GM12878 (cell line): ENCODE data around the gene VPS26A. TPM values are rescaled to one million over a fixed set of nuclear protein-coding genes. Genes with fewer than 3 reads are reported as not detected.

Experiments used
- ATAC-seq: fragments of 200-7000 bp; cut with Tn5 transposase; 3 replicates; pipeline ENCODE4 v1.9.1; 2020; ENCODE audit warnings: mild to moderate bottlenecking, moderate library complexity
- BruUV-seq: library from RNA; stranded (reverse); fragments of 400-500 nt; replicated peaks from 2 replicates; lab custom pipeline; 2021; lab: Mats Ljungman, UMichigan
- CTCF ChIA-PET: fragments of 300-600 bp; sonication (Branson Sonifier 250); formaldehyde crosslinking; extraction: SDS; loops from one replicate; lab custom pipeline; 2021; ENCODE audit warnings: inconsistent platforms; lab: Yijun Ruan, JAX
- POLR2A ChIA-PET: fragments of 350-600 bp; formaldehyde crosslinking; extraction: SDS; loops from one replicate; lab custom pipeline; 2021; ENCODE audit warnings: inconsistent platforms; lab: Charles Lee
- RAD21 ChIA-PET: fragments of 300-600 bp; sonication (Branson Sonifier 250); formaldehyde crosslinking; loops from one replicate; lab custom pipeline; 2023; ENCODE audit warnings: antibody characterized with exemption; ENCODE audit not compliant: unreplicated experiment; lab: Charles Lee
- SMC1A ChIA-PET: fragments of 300-600 bp; sonication (Branson Sonifier 250); formaldehyde crosslinking; loops from one replicate; lab custom pipeline; 2023; ENCODE audit not compliant: unreplicated experiment, uncharacterized antibody; lab: Charles Lee
- DNase-seq: peaks from one replicate; pipeline ENCODE4 v3.0.0-alpha.2; 2011; ENCODE audit warnings: low read depth, low spot score
- FAIRE-seq: peaks from 3 replicates; lab custom pipeline; 2011; peaks lifted over from hg19 to GRCh38; lab: Jason Lieb, UNC
- H2AFZ ChIP-seq: 2 replicates; pipeline ENCODE4 v1.6.0; 2011; ENCODE audit warnings: low read depth, low read length, control low read depth; ENCODE audit not compliant: control insufficient read depth
- H3K27ac ChIP-seq: 2 replicates; pipeline ENCODE4 v1.5.1; 2011; ENCODE audit warnings: control low read depth; ENCODE audit not compliant: control insufficient read depth, insufficient read depth
- H3K27me3 ChIP-seq, 2 experiments: replicated peaks in 1 of 2; 2 replicates each; pipeline versions ENCODE4 v1.6.0 to v1.6.1; 2011; ENCODE audit warnings: low read length in 1 of 2; ENCODE audit not compliant: control insufficient read depth in 2 of 2, insufficient read depth in 2 of 2
- H3K36me3 ChIP-seq, 2 experiments: 2 replicates each; pipeline ENCODE4 v1.5.1; 2011; ENCODE audit warnings: low read length in 1 of 2; ENCODE audit not compliant: control insufficient read depth in 2 of 2, insufficient read depth in 2 of 2
- H3K4me1 ChIP-seq: 2 replicates; pipeline ENCODE4 v1.6.1; 2011; ENCODE audit warnings: mild to moderate bottlenecking, low read length, moderate library complexity, mixed read lengths; ENCODE audit not compliant: control insufficient read depth, insufficient read depth
- H3K4me2 ChIP-seq: 2 replicates; pipeline ENCODE4 v1.6.0; 2011; ENCODE audit warnings: control low read depth; ENCODE audit not compliant: control insufficient read depth, insufficient read depth
- H3K4me3 ChIP-seq: fragments of 200-600 bp; sonication (generic); 2 replicates; pipeline ENCODE4 v1.5.1; 2016
- H3K79me2 ChIP-seq: 2 replicates; pipeline ENCODE4 v1.6.0; 2011; ENCODE audit warnings: low read length; ENCODE audit not compliant: control insufficient read depth, insufficient read depth
- H3K9ac ChIP-seq: 2 replicates; pipeline ENCODE4 v1.8.0; 2011; ENCODE audit warnings: low read length, control low read depth, mixed read lengths; ENCODE audit not compliant: control insufficient read depth, insufficient read depth
- H3K9me3 ChIP-seq: replicated peaks from 3 replicates; pipeline ENCODE4 v1.5.1; 2011; ENCODE audit warnings: mild to moderate bottlenecking, low read length; ENCODE audit not compliant: control insufficient read depth, insufficient read depth
- H4K20me1 ChIP-seq: 2 replicates; pipeline ENCODE4 v1.6.0; 2011; ENCODE audit not compliant: control insufficient read depth, insufficient read depth
- ATF7 ChIP-seq: fragments of 450-650 bp; IDR thresholded peaks from 2 replicates; pipeline ENCODE4 v1.6.1; 2016; ENCODE audit warnings: low read depth, mild to moderate bottlenecking
- CBFB ChIP-seq: IDR thresholded peaks from 2 replicates; pipeline ENCODE4 v1.6.1; 2016; ENCODE audit warnings: antibody characterized with exemption, low read depth
- FOXM1 ChIP-seq: IDR thresholded peaks from 2 replicates; pipeline ENCODE4 v1.6.1; 2012; ENCODE audit warnings: low read depth, mild to moderate bottlenecking, inconsistent platforms, low read length, moderate library complexity
- IKZF2 ChIP-seq, 2 experiments: fragments of 450-650 bp; IDR thresholded peaks; 2 replicates each; pipeline ENCODE4 v1.6.1; 2017; ENCODE audit warnings: mild to moderate bottlenecking in 2 of 2, moderate library complexity in 2 of 2
- LARP7 ChIP-seq: fragments of 450-650 bp; IDR thresholded peaks from 2 replicates; pipeline ENCODE4 v1.6.1; 2017; ENCODE audit warnings: mild to moderate bottlenecking
- MEF2B ChIP-seq: fragments of 450-650 bp; IDR thresholded peaks from 2 replicates; pipeline ENCODE4 v1.6.1; 2018; ENCODE audit warnings: mild to moderate bottlenecking, moderate library complexity; ENCODE audit not compliant: partially characterized antibody, poor library complexity, severe bottlenecking
- MXI1 ChIP-seq: fragments of 150-350 bp; IDR thresholded peaks from 2 replicates; pipeline ENCODE4 v1.6.1; 2011; ENCODE audit warnings: low read depth, mild to moderate bottlenecking, inconsistent platforms, low read length, improper control_type of control experiment
- NFXL1 ChIP-seq: fragments of 450-650 bp; IDR thresholded peaks from 2 replicates; pipeline ENCODE4 v1.6.1; 2017; ENCODE audit warnings: antibody characterized with exemption, mild to moderate bottlenecking, borderline replicate concordance
- NFYB ChIP-seq: IDR thresholded peaks from 2 replicates; pipeline ENCODE4 v1.6.1; 2011; ENCODE audit warnings: low read depth, mild to moderate bottlenecking, low read length, improper control_type of control experiment, moderate library complexity; ENCODE audit not compliant: insufficient read depth
- NR2F1 ChIP-seq: fragments of 450-650 bp; conservative IDR thresholded peaks from 2 replicates; pipeline ENCODE4 v1.6.1; 2017; ENCODE audit warnings: mild to moderate bottlenecking
- SIX5 ChIP-seq: IDR thresholded peaks from 2 replicates; pipeline ENCODE4 v1.6.1; 2011; ENCODE audit warnings: mild to moderate bottlenecking, low read depth, low read length, moderate library complexity; ENCODE audit not compliant: severe bottlenecking
- SMAD1 ChIP-seq: fragments of 450-650 bp; IDR thresholded peaks from 2 replicates; pipeline ENCODE4 v1.6.1; 2018; ENCODE audit warnings: mild to moderate bottlenecking, low read depth; ENCODE audit not compliant: partially characterized antibody
- WGBS: methylation state at CpG from one replicate; pipeline ENCODE4 v1.1.6; 2016; ENCODE audit warnings: low lambda C conversion rate; ENCODE audit not compliant: insufficient replicate concordance, insufficient coverage; ENCODE audit errors: missing lambda C conversion rate; 5-methylcytosine and 5-hydroxymethylcytosine counted together
- in situ Hi-C: fragments of 300-500 bp; cut with MboI; formaldehyde crosslinking; loops from 9 replicates; pipeline ENCODE4 v1.14.3; 2018; ENCODE audit warnings: mixed read lengths
- intact Hi-C: fragments of 100-400 bp; cut with micrococcal nuclease; formaldehyde crosslinking; loops from one replicate; pipeline ENCODE4 v1.14.2; 2022; ENCODE audit not compliant: unreplicated experiment
- polyA plus RNA-seq, 11 experiments: library from polyadenylated mRNA; depleted of rRNA in 4 of 11; unstranded in 6 of 11; stranded (reverse) in 5 of 11; fragments of >200 nt; fragmentation: Nextera tagmentation in 4 of 11; fragmentation: Illumina TruSeq in 1 of 11; extraction: Ambion mirVana in 4 of 11; extraction: Trizol in 1 of 11; gene quantifications; 1 replicate in 1 of 11; 2 replicates in 10 of 11; pipeline versions ENCODE4 v1.2.1 to v1.2.3, GENCODE V29; 2011 to 2016; ENCODE audit warnings: inconsistent platforms in 2 of 11, missing spikeins in 2 of 11, low read depth in 1 of 11
- total RNA-seq, 4 experiments: library from RNA; depleted of rRNA in 3 of 4; stranded (reverse); fragments of >200 nt in 3 of 4; fragmentation: Illumina TruSeq in 1 of 4; extraction: Trizol in 1 of 4; gene quantifications; 2 replicates each; pipeline versions ENCODE4 v1.2.1 to v1.2.3, GENCODE V29; 2013 to 2021
- TF ChIP-seq, protein P1 (sequence below): fragments of 450-650 bp; conservative IDR thresholded peaks from 2 replicates; pipeline ENCODE4 v1.6.1; 2017; ENCODE audit warnings: mild to moderate bottlenecking, moderate library complexity
- TF ChIP-seq, protein P2 (sequence below), 3 experiments: IDR thresholded peaks in 2 of 3; conservative IDR thresholded peaks in 1 of 3; 2 replicates each; pipeline ENCODE4 v1.5.1; 2011; ENCODE audit warnings: low read depth in 3 of 3, low read length in 3 of 3, mild to moderate bottlenecking in 3 of 3, control low read depth in 2 of 3, moderate library complexity in 2 of 3, inconsistent platforms in 1 of 3, mixed read lengths in 1 of 3; ENCODE audit not compliant: control insufficient read depth in 2 of 3, insufficient read depth in 1 of 3; ENCODE audit errors: extremely low read depth in 1 of 3
- TF ChIP-seq, protein P3 (sequence below): fragments of 450-650 bp; IDR thresholded peaks from 2 replicates; pipeline ENCODE4 v1.6.1; 2017; ENCODE audit warnings: low read depth, mild to moderate bottlenecking, moderate library complexity

Gene VPS26A
- total and polyA plus RNA-seq, 10 of the 15 experiments (the other 5 are each of a cell fraction or from before 2014, with no cell fraction given) = 16.8 to 72.3 (median 26.8) TPM

DNA sequence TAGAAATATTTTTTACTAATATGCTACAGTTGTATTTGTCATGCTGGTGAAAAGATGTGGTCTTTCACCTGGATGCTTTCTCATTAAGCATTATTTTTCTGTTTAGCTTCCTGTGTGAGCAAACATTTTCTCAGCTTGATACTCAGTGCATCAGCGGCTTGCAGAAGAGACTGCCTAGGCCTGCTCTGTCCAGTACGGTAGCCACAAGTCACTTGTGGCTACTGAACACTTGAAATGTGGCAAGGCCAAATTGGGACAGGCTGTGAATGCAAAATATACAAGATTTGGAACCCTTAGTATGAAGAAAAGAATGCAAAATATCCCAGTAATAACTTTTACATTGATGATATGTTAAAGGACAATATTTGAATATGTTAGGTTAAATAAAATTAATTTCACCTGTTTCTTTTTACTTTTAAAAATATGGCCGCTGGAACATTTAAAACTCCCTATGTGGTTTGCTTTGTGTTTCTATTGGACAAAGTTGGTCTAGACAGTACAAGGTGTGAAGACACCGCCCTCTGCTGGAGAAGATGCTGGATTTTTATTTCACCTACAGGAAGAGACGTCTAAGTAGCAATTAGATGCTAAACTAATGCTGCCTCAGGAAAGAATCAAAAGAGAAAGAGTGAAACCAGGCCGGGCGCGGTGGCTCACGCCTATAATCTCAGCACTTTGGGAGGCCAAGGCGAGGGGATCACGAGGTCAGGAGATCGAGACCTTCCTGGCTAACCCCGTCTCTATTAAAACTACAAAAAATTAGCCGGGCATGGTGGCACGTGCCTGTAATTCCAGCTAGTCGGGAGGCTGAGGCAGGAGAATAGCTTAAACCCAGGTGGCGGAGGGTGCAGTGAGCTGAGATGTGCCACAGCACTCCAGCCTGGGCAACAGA lies 30.8 kb upstream of the VPS26A start:
- RAD21 ChIA-PET = interaction anchor here (0.7 to 18.9 kb wide), 17 partner anchors 28 to 299 kb away, joined by 3 to 544 read pairs (median 4); no protein-coding TSS in a partner anchor
- BruUV-seq = no TSS peak
- Histone ChIP-seq H3K9me3 (no peaks in the 10 kb centered on the region), H3K4me3 (peak overlapping the region; percentile 72), H4K20me1 (0 out of 2 replicates have a peak, but pooled peaks cover 2% of the 10 kb centered on the region), H3K36me3 (peaks cover 0 to 15% of the 10 kb centered on the region in 2 experiments; a peak in 3 of 4 replicates), H3K79me2 (peaks cover 92% of the 10 kb centered on the region), H2AFZ (no peak overlapping the region), H3K27me3 (no peaks in the 10 kb centered on the region), H3K4me2 (peak overlapping the region; percentile 90), H3K4me1 (no peaks in the 10 kb centered on the region), H3K9ac (peak overlapping the region; percentile 31), H3K27ac (peak overlapping the region; percentile 97)
- WGBS = 34% methylated on average over 17 of the region's 17 CpGs
- CTCF ChIA-PET = interaction anchor here (0.7 to 11.1 kb wide), 35 partner anchors 8 to 414 kb away, joined by 3 to 272 read pairs (median 4); partner anchors contain the start of gene DDX21
- in situ Hi-C loops = loop anchor here (10.0 kb wide), 1 partner anchor 88 kb away; no protein-coding TSS in a partner anchor
- ATAC-seq = peak; percentile 43
- intact Hi-C loops = loop anchor here (1.0 to 2.0 kb wide), 4 partner anchors 48 to 136 kb away; partner anchors contain the start of gene DDX21
- DNase-seq = peak; percentile 69
- POLR2A ChIA-PET = interaction anchor here (0.5 to 13.2 kb wide), 15 partner anchors 13 to 761 kb away, joined by 3 to 312 read pairs (median 4); partner anchors contain the start of gene HNRNPH3
- FAIRE-seq = no peak
- SMC1A ChIA-PET = interaction anchor here (0.7 to 16.6 kb wide), 24 partner anchors 11 to 299 kb away, joined by 3 to 355 read pairs (median 4); no protein-coding TSS in a partner anchor
- peak; percentile 88 for TF ChIP-seq NFYB
- TF ChIP-seq IKZF2 (IDR thresholded peaks at IDR 0.05) = peak; percentile 33 to 53; a peak in 2 of 4 replicates
- TF ChIP-seq SIX5 = no peak
- TF ChIP-seq, protein P1, sequence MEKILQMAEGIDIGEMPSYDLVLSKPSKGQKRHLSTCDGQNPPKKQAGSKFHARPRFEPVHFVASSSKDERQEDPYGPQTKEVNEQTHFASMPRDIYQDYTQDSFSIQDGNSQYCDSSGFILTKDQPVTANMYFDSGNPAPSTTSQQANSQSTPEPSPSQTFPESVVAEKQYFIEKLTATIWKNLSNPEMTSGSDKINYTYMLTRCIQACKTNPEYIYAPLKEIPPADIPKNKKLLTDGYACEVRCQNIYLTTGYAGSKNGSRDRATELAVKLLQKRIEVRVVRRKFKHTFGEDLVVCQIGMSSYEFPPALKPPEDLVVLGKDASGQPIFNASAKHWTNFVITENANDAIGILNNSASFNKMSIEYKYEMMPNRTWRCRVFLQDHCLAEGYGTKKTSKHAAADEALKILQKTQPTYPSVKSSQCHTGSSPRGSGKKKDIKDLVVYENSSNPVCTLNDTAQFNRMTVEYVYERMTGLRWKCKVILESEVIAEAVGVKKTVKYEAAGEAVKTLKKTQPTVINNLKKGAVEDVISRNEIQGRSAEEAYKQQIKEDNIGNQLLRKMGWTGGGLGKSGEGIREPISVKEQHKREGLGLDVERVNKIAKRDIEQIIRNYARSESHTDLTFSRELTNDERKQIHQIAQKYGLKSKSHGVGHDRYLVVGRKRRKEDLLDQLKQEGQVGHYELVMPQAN = peak; percentile 21; the same call in 1 of the 2 replicates
- 0 out of 2 replicates have a peak, but pooled peaks have one; percentile 45 for TF ChIP-seq LARP7
- TF ChIP-seq, protein P2, sequence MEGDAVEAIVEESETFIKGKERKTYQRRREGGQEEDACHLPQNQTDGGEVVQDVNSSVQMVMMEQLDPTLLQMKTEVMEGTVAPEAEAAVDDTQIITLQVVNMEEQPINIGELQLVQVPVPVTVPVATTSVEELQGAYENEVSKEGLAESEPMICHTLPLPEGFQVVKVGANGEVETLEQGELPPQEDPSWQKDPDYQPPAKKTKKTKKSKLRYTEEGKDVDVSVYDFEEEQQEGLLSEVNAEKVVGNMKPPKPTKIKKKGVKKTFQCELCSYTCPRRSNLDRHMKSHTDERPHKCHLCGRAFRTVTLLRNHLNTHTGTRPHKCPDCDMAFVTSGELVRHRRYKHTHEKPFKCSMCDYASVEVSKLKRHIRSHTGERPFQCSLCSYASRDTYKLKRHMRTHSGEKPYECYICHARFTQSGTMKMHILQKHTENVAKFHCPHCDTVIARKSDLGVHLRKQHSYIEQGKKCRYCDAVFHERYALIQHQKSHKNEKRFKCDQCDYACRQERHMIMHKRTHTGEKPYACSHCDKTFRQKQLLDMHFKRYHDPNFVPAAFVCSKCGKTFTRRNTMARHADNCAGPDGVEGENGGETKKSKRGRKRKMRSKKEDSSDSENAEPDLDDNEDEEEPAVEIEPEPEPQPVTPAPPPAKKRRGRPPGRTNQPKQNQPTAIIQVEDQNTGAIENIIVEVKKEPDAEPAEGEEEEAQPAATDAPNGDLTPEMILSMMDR (IDR thresholded peaks at IDR 0.05 in 2 of 3, conservative IDR thresholded peaks at IDR 0.05 in 1 of 3; ENCODE audit: control insufficient read depth in 2 of 3, extremely low read depth in 1 of 3, insufficient read depth in 1 of 3, low read depth in 3 of 3, low read length in 3 of 3) = peak; percentile 53 to 68 (median 60); a peak in 5 of 6 replicates
- peak; percentile 18 for TF ChIP-seq SMAD1
- 0 out of 2 replicates have a peak, but pooled peaks have one; percentile 58 for TF ChIP-seq MXI1
- TF ChIP-seq NFXL1 = no peak
- TF ChIP-seq NR2F1 = 0 out of 2 replicates have a peak, but pooled peaks have one; percentile 45
- TF ChIP-seq, protein P3, sequence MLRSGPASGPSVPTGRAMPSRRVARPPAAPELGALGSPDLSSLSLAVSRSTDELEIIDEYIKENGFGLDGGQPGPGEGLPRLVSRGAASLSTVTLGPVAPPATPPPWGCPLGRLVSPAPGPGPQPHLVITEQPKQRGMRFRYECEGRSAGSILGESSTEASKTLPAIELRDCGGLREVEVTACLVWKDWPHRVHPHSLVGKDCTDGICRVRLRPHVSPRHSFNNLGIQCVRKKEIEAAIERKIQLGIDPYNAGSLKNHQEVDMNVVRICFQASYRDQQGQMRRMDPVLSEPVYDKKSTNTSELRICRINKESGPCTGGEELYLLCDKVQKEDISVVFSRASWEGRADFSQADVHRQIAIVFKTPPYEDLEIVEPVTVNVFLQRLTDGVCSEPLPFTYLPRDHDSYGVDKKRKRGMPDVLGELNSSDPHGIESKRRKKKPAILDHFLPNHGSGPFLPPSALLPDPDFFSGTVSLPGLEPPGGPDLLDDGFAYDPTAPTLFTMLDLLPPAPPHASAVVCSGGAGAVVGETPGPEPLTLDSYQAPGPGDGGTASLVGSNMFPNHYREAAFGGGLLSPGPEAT = peak; percentile 34; the same call in 1 of the 2 replicates
- TF ChIP-seq ATF7 = peak; percentile 31; the same call in 1 of the 2 replicates
- TF ChIP-seq MEF2B = peak; percentile 21
- TF ChIP-seq CBFB = peak; percentile 46
- TF ChIP-seq FOXM1 = peak; percentile 57; the same call in 1 of the 2 replicates
